Erythroblast (primary cell): ENCODE data around the gene MRFAP1L1.

Source experiments
- GATA1 ChIP-seq: IDR thresholded peaks from 2 replicates; pipeline ENCODE4 v1.6.1; 2011; ENCODE audit warnings: low read depth, mild to moderate bottlenecking, control low read depth, low read length, moderate library complexity
- POLR2A ChIP-seq: IDR thresholded peaks from 2 replicates; pipeline ENCODE4 v1.6.1; 2011; ENCODE audit warnings: mild to moderate bottlenecking, low read length

GRCh38 chr4:6684656-6685055 lies 25.0 kb downstream of the MRFAP1L1 start:
- no peak for TF ChIP-seq POLR2A
- TF ChIP-seq GATA1, result no peak
